NB4 (cell line): ENCODE data around the gene FIBCD1.

Experiments used
- DNase-seq: peaks from one replicate; pipeline ENCODE4 v3.0.0; 2010; ENCODE audit warnings: low read depth
- H3K4me3 ChIP-seq: one replicate; pipeline ENCODE4 v1.5.1; 2011; ENCODE audit warnings: mild to moderate bottlenecking, low read depth, low read length, moderate library complexity
- MYC ChIP-seq: IDR thresholded peaks from 2 replicates; pipeline ENCODE4 v1.6.1; 2011; ENCODE audit warnings: low read depth, low read length
- POLR2A ChIP-seq: IDR thresholded peaks from 2 replicates; pipeline ENCODE4 v1.6.1; 2011; ENCODE audit warnings: mild to moderate bottlenecking; ENCODE audit not compliant: insufficient read length; ENCODE audit errors: extremely low read depth
- TF ChIP-seq, protein P1 (sequence below): IDR thresholded peaks from 2 replicates; pipeline ENCODE4 v1.6.1; 2011; ENCODE audit warnings: low read depth, low read length
- TF ChIP-seq, protein P2 (sequence below): IDR thresholded peaks from one replicate; pipeline ENCODE4 v1.5.1; 2012; ENCODE audit warnings: low read depth, low read length

FIBCD1 gene

GRCh38 chr9:130887494-130888144 lies 51.4 kb downstream of the FIBCD1 start:
- TF ChIP-seq MYC (no peak), POLR2A (no peak)
- TF ChIP-seq, protein P1, sequence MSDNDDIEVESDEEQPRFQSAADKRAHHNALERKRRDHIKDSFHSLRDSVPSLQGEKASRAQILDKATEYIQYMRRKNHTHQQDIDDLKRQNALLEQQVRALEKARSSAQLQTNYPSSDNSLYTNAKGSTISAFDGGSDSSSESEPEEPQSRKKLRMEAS: no peak
- TF ChIP-seq, protein P2, sequence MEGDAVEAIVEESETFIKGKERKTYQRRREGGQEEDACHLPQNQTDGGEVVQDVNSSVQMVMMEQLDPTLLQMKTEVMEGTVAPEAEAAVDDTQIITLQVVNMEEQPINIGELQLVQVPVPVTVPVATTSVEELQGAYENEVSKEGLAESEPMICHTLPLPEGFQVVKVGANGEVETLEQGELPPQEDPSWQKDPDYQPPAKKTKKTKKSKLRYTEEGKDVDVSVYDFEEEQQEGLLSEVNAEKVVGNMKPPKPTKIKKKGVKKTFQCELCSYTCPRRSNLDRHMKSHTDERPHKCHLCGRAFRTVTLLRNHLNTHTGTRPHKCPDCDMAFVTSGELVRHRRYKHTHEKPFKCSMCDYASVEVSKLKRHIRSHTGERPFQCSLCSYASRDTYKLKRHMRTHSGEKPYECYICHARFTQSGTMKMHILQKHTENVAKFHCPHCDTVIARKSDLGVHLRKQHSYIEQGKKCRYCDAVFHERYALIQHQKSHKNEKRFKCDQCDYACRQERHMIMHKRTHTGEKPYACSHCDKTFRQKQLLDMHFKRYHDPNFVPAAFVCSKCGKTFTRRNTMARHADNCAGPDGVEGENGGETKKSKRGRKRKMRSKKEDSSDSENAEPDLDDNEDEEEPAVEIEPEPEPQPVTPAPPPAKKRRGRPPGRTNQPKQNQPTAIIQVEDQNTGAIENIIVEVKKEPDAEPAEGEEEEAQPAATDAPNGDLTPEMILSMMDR: no peak
- H3K4me3 ChIP-seq: no peak overlapping the region

DNA sequence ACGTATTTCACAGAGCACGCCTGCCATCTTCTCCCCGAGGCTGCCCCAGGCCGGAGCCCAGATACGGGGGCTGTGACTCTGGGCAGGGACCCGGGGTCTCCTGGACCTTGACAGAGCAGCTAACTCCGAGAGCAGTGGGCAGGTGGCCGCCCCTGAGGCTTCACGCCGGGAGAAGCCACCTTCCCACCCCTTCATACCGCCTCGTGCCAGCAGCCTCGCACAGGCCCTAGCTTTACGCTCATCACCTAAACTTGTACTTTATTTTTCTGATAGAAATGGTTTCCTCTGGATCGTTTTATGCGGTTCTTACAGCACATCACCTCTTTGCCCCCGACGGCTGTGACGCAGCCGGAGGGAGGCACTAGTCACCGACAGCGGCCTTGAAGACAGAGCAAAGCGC lies 52.1 kb downstream of the FIBCD1 start:
- DNase-seq: no peak
- TF ChIP-seq, protein P1: no peak
- TF ChIP-seq POLR2A (no peak), MYC (no peak)
- TF ChIP-seq, protein P2: no peak
- no peak overlapping the region for H3K4me3 ChIP-seq

More at GRCh38 chr9:130887494-130888144, 51.4 kb downstream of the FIBCD1 start:
- DNase-seq: no peak

DNA sequence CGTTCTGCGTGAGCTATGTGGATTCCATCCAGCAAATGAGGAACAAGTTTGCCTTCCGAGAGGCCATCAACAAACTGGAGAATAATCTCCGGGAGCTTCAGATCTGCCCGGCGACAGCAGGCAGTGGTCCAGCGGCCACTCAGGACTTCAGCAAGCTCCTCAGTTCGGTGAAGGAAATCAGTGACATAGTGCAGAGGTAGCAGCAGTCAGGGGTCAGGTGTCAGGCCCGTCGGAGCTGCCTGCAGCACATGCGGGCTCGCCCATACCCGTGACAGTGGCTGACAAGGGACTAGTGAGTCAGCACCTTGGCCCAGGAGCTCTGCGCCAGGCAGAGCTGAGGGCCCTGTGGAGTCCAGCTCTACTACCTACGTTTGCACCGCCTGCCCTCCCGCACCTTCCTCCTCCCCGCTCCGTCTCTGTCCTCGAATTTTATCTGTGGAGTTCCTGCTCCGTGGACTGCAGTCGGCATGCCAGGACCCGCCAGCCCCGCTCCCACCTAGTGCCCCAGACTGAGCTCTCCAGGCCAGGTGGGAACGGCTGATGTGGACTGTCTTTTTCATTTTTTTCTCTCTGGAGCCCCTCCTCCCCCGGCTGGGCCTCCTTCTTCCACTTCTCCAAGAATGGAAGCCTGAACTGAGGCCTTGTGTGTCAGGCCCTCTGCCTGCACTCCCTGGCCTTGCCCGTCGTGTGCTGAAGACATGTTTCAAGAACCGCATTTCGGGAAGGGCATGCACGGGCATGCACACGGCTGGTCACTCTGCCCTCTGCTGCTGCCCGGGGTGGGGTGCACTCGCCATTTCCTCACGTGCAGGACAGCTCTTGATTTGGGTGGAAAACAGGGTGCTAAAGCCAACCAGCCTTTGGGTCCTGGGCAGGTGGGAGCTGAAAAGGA lies 53.3 kb downstream of the FIBCD1 start:
- no peak for DNase-seq
- H3K4me3 ChIP-seq: no peak overlapping the region
- TF ChIP-seq, protein P2: no peak
- TF ChIP-seq, protein P1: no peak
- TF ChIP-seq MYC (no peak), POLR2A (no peak)

GRCh38 chr9:130884542-130885483 lies 54.2 kb downstream of the FIBCD1 start:
- no peak for DNase-seq
- H3K4me3 ChIP-seq: no peak overlapping the region
- TF ChIP-seq, protein P1: no peak
- TF ChIP-seq, protein P2: no peak
- TF ChIP-seq POLR2A (no peak), MYC (no peak)

DNA sequence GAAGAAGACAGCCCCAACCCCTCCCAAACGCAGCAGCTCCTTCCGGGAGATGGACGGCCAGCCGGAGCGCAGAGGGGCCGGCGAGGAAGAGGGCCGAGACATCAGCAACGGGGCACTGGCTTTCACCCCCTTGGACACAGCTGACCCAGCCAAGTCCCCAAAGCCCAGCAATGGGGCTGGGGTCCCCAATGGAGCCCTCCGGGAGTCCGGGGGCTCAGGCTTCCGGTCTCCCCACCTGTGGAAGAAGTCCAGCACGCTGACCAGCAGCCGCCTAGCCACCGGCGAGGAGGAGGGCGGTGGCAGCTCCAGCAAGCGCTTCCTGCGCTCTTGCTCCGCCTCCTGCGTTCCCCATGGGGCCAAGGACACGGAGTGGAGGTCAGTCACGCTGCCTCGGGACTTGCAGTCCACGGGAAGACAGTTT lies 54.9 kb downstream of the FIBCD1 start:
- no peak for DNase-seq
- TF ChIP-seq, protein P2: no peak
- TF ChIP-seq MYC (no peak), POLR2A (no peak)
- TF ChIP-seq, protein P1: no peak
- no peak overlapping the region for H3K4me3 ChIP-seq
